ENCODE measurements around the gene ANLN.
"Not testable (repeated sequence)": the region's sequence is repeated elsewhere in the genome, so short reads cannot be mapped to it uniquely, and the experiment has no call there.

The ANLN gene

DNA sequence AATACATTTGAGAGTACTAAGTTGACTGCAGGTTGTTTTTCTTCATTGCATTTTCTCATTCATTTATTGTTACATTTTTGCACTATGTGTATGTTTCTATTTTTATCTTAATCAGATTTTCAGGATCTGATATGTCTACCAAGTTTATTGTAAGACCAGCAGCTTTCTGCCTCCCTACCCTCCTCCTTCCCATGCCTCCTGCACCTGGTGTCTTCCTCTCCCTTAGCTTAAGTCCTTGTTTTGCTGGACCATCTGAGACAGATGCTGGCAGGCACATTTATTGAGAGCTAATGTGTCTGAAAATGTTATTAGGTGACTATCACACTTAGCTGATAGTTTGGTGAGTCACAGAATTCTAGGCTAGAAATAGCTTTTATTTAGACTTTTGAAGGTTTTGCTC is 79.6 kb downstream of the ANLN start:
- no peak for DNase-seq

DNA sequence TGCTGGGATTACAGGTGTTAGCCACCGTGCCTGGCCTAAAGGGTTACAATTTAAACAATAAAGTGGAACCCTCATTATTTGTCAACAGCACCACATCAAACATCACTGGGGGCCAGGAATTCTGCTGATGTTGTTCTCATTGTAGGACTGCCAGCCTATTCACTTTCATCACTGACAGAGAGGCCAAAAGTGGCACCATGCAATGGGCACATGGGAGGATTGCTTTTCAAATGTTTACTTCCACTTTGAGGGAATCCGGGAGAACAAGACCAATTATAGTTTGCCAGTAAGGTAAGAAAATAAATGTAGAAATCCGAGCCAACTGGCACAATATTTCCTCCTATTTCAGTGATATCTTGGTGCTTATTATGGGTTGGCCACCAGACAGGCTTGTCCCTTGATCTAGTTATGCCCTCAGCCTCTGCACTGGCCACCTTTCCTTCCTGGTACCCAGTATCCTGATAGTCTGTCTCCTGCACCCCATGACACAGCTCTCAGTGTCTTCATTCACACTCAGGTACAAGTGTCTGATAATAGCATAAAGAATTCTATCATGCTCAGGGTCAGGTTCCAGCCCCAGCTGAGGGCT is 82.6 kb downstream of the ANLN start:
- no peak for DNase-seq

DNA sequence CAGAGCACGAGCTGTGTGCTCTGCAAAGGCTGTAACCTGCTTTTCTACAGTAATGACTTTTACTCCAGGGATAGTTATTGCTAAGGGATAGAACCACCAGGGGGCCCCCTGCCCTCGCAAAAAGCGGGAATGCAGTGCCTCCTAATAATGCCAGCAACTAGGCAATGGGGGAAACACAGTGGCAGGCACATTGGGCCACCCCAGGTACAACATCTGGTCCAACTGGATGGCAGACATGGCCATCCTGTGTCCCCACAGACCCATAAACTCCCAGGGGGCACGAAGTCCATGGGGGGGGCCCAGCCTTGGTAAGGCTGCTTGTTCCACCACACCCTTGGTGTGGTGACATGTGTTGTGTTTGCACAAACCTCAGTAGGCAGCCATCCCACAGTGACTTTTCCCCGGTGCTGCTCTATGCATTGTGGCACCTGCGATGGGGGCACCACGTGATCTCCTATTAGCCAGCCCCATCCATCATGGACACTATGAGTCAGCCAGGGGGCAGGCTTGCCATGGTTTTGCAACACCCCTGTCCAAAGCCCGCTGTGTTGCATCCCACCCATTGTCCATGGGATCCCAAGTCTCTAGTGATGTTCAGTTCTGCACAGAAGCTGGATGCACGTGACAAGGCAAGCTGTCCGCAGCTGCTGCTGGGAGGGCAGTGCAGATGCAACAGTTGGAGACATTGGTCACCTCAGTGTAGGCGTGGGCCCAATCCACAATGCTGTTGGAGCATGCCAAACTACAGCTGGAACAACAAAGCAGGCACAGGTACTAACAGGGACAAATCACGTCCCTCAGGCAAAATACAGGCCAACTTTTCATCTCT is 84.0 kb downstream of the ANLN start:
- DNase-seq = peak; percentile 53

DNA sequence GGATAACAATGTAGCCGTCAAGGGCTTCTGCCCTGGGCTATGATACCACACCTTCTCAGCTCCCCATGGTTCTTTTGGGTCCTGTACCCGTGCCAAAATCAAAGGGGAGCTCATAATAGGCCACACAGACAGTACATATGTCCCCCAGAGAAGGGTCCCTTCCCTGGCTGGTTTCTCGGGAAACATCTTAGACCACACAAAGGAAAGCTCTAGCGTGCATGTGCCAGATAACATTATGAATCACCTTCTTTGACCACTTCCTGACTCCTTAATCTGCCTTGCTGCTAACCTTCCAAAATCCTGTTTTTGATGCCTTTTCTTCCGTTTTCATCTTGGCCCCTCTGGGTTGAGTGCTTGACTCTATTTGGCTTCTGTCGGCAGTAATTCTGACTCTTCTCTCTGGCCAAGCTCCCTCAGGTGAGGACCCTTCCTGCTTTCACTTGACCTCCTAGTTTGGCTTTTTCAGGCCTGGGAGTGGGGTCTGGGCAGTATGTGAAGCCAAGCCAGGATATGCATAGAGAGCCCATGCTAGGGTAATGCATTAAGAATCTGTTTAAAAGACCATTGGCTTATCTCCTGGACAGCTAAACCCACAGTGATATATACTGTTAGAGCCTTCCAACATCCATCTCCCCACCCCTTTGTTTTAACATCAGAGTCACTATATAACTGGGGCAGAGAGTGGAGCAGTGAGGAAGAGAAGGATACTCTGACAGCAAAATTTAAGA is 84.8 kb downstream of the ANLN start:
- DNase-seq = peak; percentile 84

DNA sequence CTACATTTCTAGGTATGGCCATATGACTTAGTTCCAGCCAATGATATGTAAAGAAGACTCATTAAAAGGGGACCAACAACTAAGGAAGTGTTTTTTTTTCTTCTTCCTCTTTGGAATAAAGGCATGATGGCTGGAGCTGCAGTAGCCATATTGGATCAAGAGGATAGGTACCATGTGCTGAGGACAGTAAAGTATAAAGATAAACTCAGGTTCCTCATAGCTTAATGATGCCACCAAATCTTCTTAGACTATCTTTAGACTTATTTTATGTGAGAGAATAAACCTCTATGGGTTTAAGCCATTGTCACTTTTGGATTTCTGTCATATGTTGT is 85.3 kb downstream of the ANLN start:
- no peak for DNase-seq

DNA sequence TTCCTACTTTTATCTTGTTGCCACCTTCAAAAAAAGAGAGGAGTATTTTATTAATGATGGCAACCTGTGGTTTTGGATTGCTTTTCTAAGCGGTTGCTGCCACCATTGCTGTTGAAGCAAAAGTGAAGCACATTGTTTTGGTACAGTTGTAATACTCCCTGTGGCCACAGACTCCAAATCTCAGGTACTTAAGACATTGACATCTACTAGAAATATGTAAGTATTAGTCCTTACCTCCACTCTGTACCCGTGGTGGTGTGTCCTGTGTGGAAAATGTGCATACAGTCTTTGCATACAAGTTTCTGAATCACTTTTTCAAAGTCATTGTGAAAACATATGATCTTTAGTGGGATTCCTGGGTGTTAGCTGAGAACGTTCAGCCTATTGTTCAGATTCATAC is 85.7 kb downstream of the ANLN start:
- no peak for DNase-seq

DNA sequence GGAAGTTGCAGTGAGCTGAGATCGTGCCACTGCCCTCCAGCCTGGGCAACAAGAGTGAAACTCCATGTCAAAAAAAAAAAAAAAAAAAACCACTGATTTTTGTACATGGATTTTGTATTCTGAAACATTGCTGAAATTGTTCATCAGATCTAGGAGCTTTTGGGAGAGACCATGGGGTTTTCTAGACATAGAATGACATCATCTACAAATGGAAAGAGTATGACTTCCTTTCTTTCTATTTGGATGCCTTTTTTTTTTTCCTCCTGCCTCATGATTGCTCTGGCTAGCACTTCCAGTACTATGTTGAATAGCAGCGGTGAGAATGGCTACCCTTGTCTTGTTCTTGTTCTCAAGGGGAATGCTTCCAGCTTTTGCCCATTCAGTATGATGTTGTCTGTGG is 89.1 kb downstream of the ANLN start:
- no peak for DNase-seq

DNA sequence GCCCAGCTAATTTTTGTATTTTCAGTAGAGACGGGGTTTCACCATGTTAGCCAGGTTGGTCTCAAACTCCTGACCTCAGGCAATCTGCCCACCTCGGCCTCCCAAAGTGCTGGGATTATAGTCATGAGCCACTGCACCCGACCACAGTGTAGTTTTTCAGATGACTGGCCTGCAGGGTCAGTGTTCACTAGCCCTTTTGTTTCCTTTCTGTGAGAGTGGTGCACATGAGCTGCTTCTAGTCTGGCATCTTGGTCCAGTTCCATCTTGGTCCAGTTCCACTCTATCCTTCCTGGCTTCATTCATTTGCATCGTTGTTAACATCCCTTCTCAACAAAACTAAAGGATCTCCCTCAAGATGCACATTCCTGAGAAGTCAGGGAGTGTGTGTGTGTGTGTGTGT is 94.2 kb downstream of the ANLN start:
- DNase-seq = not testable (repeated sequence)

DNA sequence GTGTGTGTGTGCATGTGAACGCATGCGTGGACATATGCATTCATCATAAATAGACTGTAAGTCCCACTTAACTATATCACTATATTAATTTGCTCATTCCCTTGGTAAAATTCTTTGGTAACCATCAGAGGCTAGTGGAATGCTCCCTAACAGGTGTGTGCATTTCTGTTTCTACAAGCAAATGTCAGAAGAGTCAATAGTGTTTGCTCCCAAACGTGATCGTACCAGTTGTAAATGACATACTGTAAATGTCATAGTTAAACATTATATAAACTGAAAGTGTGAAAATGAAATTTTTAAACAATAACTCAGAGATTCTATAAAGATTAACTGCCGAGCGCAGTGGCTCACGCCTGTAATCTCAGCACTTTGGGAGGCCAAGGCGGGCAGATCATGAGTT is 94.6 kb downstream of the ANLN start:
- DNase-seq = no peak

DNA sequence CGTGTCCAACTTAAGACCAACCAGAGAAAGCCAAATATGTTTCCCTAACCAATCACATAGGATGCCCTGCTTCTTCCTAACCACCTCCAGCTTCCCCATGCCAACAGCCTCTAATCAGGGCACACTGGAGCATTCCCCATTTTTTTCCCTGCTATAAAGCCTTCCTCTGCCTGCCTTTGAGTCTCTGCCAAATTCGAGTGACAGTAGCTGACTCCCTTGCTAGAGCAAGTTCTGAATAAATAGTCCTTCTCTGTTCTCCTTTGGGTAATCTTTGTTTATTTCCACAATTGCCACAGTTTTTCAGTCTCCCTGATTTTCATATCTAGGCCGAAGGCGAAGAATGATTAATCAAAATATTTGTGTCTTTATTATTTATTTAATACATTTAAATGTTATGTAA is 96.7 kb downstream of the ANLN start:
- no peak for DNase-seq

DNA sequence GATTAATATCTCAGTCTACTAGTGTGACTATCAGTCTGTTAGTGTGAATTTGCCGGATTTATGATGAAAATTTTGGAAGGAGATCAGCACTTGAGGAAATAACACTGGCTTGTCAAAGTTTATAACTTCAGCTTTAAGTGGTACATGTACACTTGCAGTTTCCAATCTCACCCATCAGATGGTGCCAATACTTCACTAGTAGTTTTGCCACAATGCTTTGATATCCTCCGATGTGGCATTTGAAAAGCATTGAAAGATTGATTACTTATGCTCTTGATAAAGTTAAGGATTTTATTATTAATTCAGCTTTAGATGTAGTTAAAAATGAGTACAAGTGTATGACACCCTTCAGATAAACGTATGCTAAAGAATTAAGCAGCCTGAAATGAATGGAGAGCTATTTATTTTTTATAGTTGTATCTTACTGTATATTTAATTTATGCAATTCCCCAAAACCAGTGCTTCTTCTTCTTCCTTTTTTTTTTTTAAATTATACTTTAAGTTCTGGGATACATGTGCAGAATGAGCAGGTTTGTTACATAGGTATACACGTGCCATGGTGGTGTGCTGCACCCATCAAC is 98.2 kb downstream of the ANLN start:
- DNase-seq = peak; percentile 54

DNA sequence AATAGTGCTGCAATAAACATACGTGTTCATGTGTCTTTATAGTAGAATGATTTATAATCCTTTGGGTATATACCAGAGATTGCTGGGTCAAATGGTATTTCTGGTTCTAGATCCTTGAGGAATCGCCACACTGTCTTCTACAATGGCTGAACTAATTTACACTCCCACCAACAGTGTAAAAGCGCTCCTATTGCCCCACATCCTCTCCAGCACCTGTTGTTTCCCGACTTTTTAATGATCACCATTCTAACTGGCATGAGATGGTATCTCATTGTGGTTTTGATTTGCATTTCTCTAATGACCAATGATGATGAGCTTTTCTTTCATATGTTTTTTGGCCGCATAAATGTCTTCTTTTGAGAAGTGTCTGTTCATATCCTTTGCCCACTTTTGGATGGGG is 99.0 kb downstream of the ANLN start:
- DNase-seq = not testable (repeated sequence)

DNA sequence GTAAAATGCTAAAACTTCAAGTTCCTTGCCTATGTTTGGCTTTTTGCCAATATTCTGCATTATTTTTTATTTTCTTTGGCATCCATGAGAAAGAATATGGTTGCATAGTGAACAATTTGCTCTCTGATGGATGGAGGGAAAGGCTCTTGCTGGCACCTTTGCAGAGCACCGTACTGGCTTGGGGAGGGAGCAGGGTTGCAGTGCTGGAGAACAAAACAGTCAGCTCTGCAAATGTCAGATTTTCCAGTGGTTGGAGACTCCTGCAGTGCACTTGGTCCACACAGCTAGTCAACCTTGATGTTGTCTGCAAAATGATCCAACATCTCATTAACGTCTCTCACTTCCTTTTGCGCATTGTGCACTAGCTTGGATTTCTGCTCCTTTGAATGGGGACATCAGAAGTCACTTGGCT is 100.8 kb downstream of the ANLN start:
- DNase-seq = no peak

DNA sequence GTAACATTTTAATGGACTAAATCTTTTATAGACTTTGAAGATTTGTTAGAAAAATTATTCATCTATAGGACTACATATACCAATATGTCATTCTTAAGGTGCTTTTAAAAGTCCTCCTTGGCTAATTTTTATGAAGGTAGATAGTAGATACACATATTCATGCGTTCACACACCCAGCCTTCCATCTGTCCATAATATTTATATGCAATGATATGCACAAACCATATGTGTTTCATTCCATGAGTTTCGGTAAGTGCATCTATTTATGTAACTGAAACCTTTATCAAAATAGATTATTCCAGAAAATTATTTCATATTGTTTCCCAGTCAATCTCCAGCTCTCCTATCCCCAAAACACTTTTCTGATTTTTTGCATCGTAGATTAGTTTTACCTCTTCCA is 101.7 kb downstream of the ANLN start:
- DNase-seq = no peak

DNA sequence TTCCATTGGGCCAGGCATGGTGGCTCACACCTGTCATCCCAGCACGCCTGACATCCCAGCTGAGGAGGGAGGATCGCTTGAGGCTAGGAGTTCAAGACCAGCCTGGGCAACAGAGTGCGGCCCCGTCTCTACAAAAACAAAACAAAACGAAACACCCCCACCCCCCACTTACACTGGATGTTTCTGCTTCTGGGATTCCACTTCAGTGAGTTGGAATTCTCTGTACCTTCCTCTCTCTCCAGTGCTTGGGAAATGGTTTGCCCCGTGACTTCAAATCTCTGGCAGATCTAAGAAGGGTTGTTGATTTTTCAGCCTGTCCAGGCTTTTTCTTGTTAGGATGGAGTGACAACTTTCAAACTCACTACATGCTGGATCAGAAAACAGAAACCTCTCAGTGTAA is 106.9 kb downstream of the ANLN start:
- DNase-seq = no peak

DNA sequence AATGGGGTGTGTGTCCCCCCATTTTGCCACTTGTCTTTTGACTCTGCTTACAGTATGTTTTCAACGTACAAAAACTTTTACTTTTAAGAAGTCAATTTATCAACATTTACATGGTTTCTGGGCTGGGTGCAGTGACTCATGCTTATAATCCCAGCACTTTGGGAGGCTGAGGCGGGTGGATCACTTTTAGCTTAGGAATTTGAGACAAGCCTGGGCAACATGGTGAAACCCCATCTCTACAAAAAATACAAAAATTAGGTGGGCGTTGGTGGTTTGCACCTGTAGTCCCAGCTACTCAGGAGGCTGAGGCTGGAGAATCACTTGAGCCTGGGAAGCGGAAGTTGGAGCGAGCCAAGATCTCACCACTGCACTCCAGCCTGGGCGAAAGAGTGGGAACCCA is 107.5 kb downstream of the ANLN start:
- not testable (repeated sequence) for DNase-seq

DNA sequence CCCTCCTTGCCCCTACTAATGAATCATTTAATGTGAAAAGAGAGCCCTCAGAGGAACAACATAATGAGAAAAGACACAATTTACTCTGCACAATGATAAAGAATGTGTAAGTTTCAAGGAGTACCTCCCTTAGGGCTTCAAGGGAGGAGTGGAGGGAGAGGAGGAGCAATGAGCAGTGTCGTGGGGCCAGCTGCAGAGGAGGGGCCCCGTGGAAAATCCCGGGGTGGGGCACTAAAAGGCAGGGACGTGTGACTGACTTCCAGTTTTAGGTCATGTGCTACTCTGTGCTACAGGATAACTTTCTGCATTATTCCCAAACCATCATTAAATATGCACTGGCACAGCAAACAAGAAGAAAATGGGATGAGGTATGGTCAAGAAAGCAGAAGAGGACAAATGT is 108.1 kb downstream of the ANLN start:
- no peak for DNase-seq

Measured in GDM1 (cell line).